ENCODE data around the gene OPCML.

GRCh38 chr11:132620423-132620822 lies 911.9 kb downstream of the OPCML start:
- TF ChIP-seq, protein P1, sequence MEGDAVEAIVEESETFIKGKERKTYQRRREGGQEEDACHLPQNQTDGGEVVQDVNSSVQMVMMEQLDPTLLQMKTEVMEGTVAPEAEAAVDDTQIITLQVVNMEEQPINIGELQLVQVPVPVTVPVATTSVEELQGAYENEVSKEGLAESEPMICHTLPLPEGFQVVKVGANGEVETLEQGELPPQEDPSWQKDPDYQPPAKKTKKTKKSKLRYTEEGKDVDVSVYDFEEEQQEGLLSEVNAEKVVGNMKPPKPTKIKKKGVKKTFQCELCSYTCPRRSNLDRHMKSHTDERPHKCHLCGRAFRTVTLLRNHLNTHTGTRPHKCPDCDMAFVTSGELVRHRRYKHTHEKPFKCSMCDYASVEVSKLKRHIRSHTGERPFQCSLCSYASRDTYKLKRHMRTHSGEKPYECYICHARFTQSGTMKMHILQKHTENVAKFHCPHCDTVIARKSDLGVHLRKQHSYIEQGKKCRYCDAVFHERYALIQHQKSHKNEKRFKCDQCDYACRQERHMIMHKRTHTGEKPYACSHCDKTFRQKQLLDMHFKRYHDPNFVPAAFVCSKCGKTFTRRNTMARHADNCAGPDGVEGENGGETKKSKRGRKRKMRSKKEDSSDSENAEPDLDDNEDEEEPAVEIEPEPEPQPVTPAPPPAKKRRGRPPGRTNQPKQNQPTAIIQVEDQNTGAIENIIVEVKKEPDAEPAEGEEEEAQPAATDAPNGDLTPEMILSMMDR (IDR thresholded peaks at IDR 0.05; ENCODE audit: insufficient read depth, low read length) = no peak
- TF ChIP-seq POLR2AphosphoS5 (IDR thresholded peaks at IDR 0.05; ENCODE audit: low read depth) = no peak

Data from HL-60 (cell line).